A549 treated with AZD2906 at 1 μM for 4 hours (cell line): Measurements from ENCODE around the gene PER2. TPM values are rescaled to one million over a fixed set of nuclear protein-coding genes. Genes with fewer than 3 reads are reported as not detected.

ENCODE experiments used
- total RNA-seq: library from RNA; stranded (reverse); fragments of 200-300 nt; extraction: Qiagen RNA extraction; gene quantifications from 5 replicates; pipeline ENCODE4 v1.2.3, GENCODE V29; 2022

The PER2 gene, protein sequence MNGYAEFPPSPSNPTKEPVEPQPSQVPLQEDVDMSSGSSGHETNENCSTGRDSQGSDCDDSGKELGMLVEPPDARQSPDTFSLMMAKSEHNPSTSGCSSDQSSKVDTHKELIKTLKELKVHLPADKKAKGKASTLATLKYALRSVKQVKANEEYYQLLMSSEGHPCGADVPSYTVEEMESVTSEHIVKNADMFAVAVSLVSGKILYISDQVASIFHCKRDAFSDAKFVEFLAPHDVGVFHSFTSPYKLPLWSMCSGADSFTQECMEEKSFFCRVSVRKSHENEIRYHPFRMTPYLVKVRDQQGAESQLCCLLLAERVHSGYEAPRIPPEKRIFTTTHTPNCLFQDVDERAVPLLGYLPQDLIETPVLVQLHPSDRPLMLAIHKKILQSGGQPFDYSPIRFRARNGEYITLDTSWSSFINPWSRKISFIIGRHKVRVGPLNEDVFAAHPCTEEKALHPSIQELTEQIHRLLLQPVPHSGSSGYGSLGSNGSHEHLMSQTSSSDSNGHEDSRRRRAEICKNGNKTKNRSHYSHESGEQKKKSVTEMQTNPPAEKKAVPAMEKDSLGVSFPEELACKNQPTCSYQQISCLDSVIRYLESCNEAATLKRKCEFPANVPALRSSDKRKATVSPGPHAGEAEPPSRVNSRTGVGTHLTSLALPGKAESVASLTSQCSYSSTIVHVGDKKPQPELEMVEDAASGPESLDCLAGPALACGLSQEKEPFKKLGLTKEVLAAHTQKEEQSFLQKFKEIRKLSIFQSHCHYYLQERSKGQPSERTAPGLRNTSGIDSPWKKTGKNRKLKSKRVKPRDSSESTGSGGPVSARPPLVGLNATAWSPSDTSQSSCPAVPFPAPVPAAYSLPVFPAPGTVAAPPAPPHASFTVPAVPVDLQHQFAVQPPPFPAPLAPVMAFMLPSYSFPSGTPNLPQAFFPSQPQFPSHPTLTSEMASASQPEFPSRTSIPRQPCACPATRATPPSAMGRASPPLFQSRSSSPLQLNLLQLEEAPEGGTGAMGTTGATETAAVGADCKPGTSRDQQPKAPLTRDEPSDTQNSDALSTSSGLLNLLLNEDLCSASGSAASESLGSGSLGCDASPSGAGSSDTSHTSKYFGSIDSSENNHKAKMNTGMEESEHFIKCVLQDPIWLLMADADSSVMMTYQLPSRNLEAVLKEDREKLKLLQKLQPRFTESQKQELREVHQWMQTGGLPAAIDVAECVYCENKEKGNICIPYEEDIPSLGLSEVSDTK (N-terminal part only)
- total RNA-seq = 5.3 to 7.9 TPM (median 6.5 TPM) in 5 replicates

DNA sequence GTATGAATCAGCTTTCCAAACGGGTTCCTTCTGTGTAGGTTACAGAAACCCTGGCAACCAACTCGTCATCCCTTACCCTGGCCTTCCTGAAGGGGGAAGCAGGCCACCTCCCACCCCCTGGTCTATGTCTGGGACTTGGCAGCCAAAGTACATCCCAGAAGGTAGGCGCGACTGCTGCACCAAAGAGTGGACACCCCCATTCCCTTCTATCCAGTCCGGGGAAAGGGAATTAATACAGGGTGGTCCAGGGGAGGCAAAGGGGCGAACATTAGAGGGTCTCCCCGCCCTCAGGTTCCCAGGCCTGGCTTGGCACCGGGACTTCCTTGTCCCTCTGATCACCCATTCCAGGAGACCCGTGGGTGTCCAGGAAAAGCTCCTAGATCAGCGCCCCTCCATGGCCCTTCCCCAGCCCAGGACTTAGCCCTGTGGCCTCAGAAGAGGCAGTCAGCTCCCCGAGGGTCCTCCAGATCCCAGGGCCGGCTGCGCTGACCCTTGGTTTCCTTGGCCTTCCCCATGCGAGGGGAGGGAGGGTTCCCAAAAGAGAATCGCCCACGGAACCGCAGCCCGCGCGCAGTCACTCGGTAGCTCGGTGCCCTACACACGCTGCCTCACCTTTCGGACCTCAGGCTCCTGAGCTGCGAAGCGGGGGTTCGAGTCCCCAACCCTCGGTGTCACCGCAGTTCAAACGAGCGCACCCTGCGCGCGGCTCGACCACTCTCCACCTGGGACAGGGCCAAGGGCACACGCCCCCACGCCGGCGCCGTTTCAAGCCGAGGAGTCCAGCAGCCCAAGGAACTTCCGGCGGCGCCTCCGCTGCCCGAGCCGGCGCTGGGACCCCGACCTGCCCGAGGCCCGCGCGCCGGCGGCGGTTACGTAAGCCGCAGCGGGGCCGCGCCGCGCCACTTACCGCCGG is at the start of gene PER2:
TSS of gene PER2 (minus strand) at position 874 of the 913 bp plus-strand sequence. CDS start 10,674 bp downstream, outside the sequence.

DNA sequence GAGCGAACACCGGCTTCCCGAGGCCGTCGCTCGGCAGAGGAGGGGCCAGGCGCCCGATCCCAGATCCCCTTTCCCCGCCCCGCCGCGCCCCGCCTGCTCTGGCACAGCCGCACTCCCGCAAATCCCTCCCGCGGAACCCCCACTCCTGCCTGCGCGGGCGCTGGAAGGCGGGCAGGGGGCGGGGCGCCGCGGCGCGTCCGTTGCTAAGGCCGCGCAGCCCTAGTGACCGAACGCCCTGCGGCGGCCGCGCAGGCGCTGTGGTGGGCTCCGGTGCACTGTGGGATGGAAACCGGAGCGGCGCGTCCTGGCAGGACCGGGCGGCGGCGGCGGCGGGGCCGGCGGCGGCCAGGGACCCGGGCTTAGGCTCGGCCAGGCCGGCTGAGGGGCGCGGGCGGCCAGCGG is 31.8 kb upstream of the PER2 start, which contains the start of gene TRAF3IP1:
TSS of gene TRAF3IP1 (plus strand) at position 273 of the 402 bp plus-strand sequence. CDS start 145 bp downstream, outside the sequence.

GRCh38 chr2:238239863-238240756 is 48.3 kb downstream of the PER2 start, which contains the start of gene HES6:
HES6 (minus strand) TSS chr2:238240038; CDS start chr2:238239905, 133 bp downstream.

DNA sequence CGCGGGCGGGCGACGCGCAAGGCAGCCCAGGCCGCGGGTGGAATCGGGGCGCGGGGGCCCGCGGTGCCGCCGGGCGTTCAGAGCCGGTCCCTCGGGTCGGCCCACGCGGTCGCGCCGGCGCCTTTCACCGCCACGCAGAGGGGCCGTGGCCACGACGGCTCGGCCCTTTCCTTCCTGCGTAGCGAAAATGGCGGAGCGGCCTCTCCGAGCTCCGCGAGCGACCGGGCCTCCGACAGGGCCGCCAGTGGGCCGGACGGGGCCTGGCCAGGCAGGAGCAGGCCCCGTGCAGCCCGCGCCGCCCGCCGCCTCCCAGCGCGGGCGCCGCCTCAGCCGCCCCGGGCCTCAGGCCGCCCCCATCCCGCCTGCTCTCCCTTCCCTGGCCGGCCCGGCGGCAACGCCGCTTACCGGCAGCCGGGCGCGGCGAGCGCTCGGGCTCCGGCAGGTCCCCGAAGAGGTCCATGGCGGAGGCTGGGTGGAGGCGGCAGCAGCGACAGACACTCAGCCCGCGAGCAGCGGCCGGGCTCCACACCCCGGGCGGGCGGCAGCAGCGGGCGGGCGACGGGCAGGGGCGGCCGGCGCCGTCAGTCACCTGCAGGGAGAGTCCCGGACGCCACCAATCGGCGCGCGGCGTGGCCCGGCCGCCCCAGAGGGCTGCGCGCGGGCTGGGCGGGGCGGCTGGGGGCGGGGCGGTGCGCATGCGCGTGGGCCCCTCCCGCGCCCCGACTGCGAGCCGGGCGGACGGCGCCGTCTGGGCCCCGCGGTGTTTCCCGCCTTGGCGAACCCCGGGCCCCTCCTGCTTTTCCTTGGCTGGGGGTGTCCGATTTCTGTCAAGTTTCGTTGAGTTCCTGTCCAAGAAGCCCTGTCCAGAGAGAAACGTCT is 85.1 kb downstream of the PER2 start, which contains the start of gene ILKAP:
TSS of gene ILKAP (minus strand) at position 602 of the 879 bp plus-strand sequence. CDS start at position 460, 142 bp downstream.

Other genes starting within 250 kb of the PER2 start
- gene SCLY, start 227.6 kb downstream of the PER2 start, total RNA-seq = 17.9 to 21.9 TPM (median 19.4 TPM) in 5 replicates
- gene ESPNL, start 188.3 kb downstream of the PER2 start, total RNA-seq = 0.07 to 0.22 TPM (median 0.14 TPM) in 5 replicates
- 0.16 to 0.25 TPM (median 0.22 TPM) in 5 replicates for gene KLHL30, start 149.9 kb downstream of the PER2 start, total RNA-seq
- gene ERFE, start 129.6 kb downstream of the PER2 start, total RNA-seq = 5.8 to 8.7 TPM (median 7.8 TPM) in 5 replicates
- gene ILKAP, start 84.9 kb downstream of the PER2 start, total RNA-seq = 34.9 to 41.6 TPM (median 39.3 TPM) in 5 replicates
- gene HES6, start 48.6 kb downstream of the PER2 start, total RNA-seq = 8.0 to 15.1 TPM (median 14.5 TPM) in 5 replicates
- 9.7 to 15.2 TPM (median 12.7 TPM) in 5 replicates for gene TRAF3IP1, start 31.9 kb upstream of the PER2 start, total RNA-seq
- gene ASB1, start 138.3 kb upstream of the PER2 start, total RNA-seq = 38.9 to 58.9 TPM (median 55.3 TPM) in 5 replicates